Stimulated activated memory B cell treated with anti-CD40 and anti-IgM and Interleukin-4, amounts not matched to agents 10 μg/mL and 1 μg/mL and 100 μg/mL, for 72 hours (primary cell): ENCODE measurements around the gene TUBB4B.
"Not testable (repeated sequence)": the region's sequence is repeated elsewhere in the genome, so short reads cannot be mapped to it uniquely, and the experiment has no call there.

ENCODE experiments used
- ATAC-seq: fragments of 150-1000 bp; cut with Tn5 transposase; 2 replicates; pipeline ENCODE4 v1.10.0; 2021
- H3K27ac Mint-ChIP-seq: one replicate; pipeline ENCODE4 v1.8.0; 2022; ENCODE audit warnings: mild to moderate bottlenecking, mixed read lengths
- H3K27me3 Mint-ChIP-seq: one replicate; pipeline ENCODE4 v1.8.0; 2022; ENCODE audit warnings: mixed read lengths
- H3K36me3 Mint-ChIP-seq: one replicate; pipeline ENCODE4 v1.8.0; 2022; ENCODE audit warnings: mixed read lengths
- H3K4me1 Mint-ChIP-seq: one replicate; pipeline ENCODE4 v1.8.0; 2022; ENCODE audit warnings: mixed read lengths
- H3K4me3 Mint-ChIP-seq: one replicate; pipeline ENCODE4 v1.8.0; 2022; ENCODE audit warnings: mild to moderate bottlenecking, moderate library complexity, mixed read lengths
- H3K9me3 Mint-ChIP-seq: one replicate; pipeline ENCODE4 v1.8.0; 2022; ENCODE audit warnings: mixed read lengths

TUBB4B gene

DNA sequence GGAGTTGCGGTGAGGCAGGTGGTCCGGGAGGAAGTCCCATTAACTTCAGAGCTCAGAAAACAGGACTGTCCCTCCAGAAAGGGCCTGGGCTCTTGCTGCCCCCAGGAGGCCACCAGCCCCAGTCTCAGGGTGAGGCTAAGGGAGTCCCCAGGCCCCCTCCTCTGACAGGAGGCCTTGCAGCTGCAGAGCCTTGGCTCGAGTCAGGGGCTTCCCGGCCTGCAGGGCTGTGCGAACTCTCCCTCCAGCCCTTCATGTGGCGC lies 6.8 kb downstream of the TUBB4B start:
- no peak overlapping the region for H3K4me3 Mint-ChIP-seq
- H3K27ac Mint-ChIP-seq = no peak overlapping the region
- H3K36me3 Mint-ChIP-seq = peaks cover 8% of the 10 kb centered on the region
- H3K4me1 Mint-ChIP-seq = peaks cover 19% of the 10 kb centered on the region
- H3K9me3 Mint-ChIP-seq = no peaks in the 10 kb centered on the region
- no peaks in the 10 kb centered on the region for H3K27me3 Mint-ChIP-seq
- ATAC-seq = no peak

DNA sequence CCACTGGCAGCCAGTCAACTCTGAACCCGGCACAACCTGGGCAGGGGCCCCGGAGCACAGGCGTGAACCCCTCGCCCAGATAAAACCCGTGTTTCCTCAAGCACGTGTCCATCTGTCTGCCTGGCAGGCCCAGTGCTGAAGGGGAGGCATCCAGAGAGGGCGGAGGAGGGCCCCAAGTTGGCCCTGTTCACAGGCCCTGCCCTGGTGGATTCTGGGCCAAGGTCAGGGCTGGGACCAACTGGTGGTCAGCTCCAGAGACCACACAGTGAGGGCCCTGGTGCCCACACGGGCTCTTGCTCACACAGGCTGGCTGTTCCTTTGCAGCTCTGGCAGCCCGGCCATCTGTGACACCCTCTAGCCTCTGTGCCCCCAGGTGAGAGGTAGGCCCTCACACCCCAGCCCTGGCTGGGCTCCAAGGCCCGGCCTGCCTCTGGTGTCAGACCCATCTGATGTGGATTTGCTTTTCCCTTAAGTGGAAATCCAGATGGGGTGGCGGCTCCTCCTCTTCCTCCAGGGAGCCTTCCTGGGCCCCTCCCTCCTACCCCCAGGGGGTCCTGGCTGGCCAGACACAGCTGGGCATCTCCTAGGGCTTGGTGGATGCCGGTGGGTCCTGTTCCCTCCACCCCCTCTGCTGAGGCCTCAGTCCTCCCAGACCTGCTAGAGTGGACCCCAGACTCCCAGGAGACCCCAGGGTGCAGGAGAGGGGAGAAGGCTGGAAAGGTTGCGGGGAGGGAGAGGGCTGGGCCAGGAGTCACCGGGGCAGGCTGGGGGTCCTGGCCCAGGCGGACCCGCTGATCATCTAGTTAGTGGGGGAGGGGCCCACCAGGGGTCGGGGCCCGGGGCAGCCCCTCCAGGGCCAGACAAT lies 9.5 kb downstream of the TUBB4B start:
- H3K4me3 Mint-ChIP-seq = no peak overlapping the region
- no peaks in the 10 kb centered on the region for H3K36me3 Mint-ChIP-seq
- H3K27me3 Mint-ChIP-seq = no peaks in the 10 kb centered on the region
- no peak for ATAC-seq
- no peak overlapping the region for H3K27ac Mint-ChIP-seq
- peaks cover 18% of the 10 kb centered on the region for H3K4me1 Mint-ChIP-seq
- H3K9me3 Mint-ChIP-seq = no peaks in the 10 kb centered on the region

GRCh38 chr9:137251194-137251461 lies 10.0 kb downstream of the TUBB4B start, which contains the start of gene STPG3:
STPG3 (plus strand) TSS chr9:137251286; CDS start chr9:137251287, 1 bp downstream.
- H3K36me3 Mint-ChIP-seq = no peaks in the 10 kb centered on the region
- H3K27ac Mint-ChIP-seq = no peak within 1 kb of the TSS
- ATAC-seq = no peak
- no peak within 1 kb of the TSS for H3K4me3 Mint-ChIP-seq
- H3K4me1 Mint-ChIP-seq = peaks cover 21% of the 10 kb centered on the region
- H3K9me3 Mint-ChIP-seq = no peaks in the 10 kb centered on the region
- no peaks in the 10 kb centered on the region for H3K27me3 Mint-ChIP-seq

- Mint-ChIP-seq H3K36me3 (no peaks in the 10 kb centered on the region), H3K4me1 (peaks cover 27% of the 10 kb centered on the region), H3K9me3 (no peaks in the 10 kb centered on the region), H3K27ac (no peak overlapping the region), H3K4me3 (no peak overlapping the region), H3K27me3 (no peaks in the 10 kb centered on the region)
- no peak for ATAC-seq
Measured at GRCh38 chr9:137251490-137252268, 10.6 kb downstream of the TUBB4B start.

DNA sequence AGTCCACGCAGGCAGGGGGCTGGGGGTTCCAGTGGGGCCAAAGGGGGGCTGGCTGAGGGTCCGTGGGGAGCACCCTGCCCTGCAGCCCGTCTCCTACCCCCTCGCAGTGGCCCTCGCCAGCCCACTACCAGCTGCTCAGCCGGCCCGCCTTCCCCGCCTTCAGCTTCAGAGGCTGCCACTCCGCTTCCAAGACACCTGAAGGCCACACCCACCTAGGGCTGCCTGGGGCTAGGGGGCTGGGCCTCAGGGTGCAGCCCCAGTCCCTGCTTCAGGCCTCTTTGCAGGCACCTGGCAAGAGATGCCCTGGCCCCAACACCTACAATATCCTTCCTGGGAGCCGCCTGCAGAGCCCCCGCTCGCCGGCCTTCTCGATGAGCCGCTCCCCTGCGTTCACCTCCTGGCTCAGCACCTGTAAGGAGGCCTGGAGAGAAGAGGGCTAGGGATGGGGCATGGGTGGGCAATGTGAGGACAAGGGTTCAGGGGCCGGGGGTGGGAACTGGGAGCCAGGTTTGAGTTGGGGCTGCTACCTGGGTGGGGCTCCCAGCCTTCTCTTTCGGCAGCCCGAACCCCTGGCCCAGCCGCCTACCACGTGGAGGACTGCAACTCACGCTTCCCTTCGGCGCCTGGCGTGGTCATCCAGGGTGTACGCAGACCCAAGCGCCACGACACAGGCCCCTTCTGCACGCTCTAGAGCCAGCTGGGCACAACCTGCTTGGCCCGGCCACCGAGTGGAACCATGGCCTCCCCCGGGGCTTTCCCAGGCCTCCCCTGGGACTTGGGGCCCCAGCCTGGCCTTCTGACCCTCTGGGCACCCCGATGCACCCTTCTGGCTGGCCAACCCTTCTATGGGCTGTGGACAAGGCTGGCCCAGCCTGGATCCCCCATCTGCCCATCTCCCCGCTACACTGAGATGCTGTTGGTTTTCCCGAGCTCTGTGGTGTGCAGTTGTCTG lies 11.7 kb downstream of the TUBB4B start:
- Mint-ChIP-seq H3K4me1 (peaks cover 32% of the 10 kb centered on the region), H3K27me3 (no peaks in the 10 kb centered on the region), H3K36me3 (no peaks in the 10 kb centered on the region), H3K4me3 (no peak overlapping the region), H3K9me3 (no peaks in the 10 kb centered on the region), H3K27ac (no peak overlapping the region)
- ATAC-seq = no peak

DNA sequence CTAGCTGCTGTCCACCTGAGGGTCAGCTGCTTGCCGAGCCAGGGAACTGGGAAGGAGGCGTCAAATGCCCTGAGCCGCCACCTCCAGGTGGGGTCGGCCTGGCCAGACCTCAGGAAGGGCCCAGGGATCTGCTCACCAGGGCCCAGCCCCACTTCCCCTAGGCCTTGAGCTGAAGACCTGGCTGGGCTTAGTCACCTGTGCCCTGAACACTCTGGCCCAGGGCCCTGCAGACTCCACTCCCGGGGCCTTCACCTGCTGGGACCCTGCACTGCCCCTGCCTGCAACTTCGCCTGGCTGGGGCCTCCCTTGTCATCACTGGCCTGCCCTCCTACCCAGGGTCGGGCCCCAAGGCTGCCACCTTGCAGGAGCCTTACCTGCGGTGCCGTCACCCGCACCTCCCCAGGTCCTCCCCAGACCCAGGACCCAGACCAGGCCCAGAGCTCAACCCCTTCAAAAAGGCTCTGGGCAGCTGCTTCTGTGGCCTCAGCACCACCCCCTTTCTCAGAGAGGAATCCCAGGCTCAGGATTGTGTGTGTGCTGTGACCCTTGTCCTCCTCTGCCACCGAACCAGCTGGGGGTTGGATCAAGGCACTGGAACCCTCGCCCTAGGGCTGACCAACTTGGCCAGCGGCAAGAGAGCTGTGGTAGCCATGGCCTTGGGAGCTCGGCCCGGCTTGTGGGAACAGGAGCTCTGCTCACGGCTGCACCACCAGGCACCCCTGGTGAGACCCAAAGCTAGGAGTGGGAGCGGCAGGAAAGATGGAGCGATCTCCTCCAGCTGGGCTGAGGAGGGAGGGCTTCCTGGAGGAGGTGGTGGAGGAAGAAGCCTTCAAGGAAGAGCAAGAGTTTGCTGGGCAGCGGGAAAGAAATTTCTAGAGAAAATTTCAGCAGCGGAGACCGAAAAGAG lies 12.9 kb downstream of the TUBB4B start:
- peak overlapping the region; percentile 29 for H3K27ac Mint-ChIP-seq
- H3K4me3 Mint-ChIP-seq = peak overlapping the region; percentile 73
- H3K9me3 Mint-ChIP-seq = no peaks in the 10 kb centered on the region
- peaks cover 32% of the 10 kb centered on the region for H3K4me1 Mint-ChIP-seq
- no peak for ATAC-seq
- H3K36me3 Mint-ChIP-seq = no peaks in the 10 kb centered on the region
- no peaks in the 10 kb centered on the region for H3K27me3 Mint-ChIP-seq

- no peaks in the 10 kb centered on the region for H3K9me3 Mint-ChIP-seq
- peak within 1 kb of the TSS; percentile 83 for H3K4me3 Mint-ChIP-seq
- peak; percentile 91 for ATAC-seq
- H3K27me3 Mint-ChIP-seq = no peaks in the 10 kb centered on the region
- H3K36me3 Mint-ChIP-seq = no peaks in the 10 kb centered on the region
- peak within 1 kb of the TSS; percentile 29 for H3K27ac Mint-ChIP-seq
- peaks cover 32% of the 10 kb centered on the region for H3K4me1 Mint-ChIP-seq
Measured at GRCh38 chr9:137254624-137255447, 13.7 kb downstream of the TUBB4B start, which contains the start of gene NELFB. NELFB (plus strand) TSS chr9:137255327.

DNA sequence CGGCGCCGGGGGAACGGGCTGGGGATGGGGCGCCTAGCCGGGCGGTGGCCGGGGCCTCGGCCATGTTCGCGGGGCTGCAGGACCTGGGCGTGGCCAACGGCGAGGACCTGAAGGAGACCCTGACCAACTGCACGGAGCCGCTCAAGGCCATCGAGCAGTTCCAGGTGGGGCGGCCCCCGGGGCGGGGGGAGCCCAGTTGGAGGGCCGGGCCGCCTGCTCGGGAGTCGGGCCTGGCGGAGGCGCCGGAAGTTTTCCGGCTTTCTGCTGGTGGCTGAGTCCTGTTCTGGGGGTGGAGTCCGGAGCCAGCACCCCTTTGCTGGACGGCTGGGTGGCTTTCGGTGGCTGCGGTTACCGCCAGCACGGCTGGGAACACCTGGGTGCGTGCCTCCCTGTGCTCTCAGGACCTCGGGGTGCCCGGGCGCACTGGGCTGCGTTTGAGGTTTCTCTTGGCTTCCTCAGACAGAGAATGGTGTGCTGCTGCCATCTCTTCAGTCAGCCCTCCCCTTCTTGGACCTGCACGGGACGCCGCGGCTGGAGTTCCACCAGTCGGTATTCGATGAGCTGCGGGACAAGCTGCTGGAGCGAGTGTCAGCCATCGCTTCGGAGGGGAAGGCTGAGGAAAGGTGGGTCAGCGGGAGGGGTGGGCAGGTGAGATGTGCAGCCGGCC lies 14.5 kb downstream of the TUBB4B start:
- Mint-ChIP-seq H3K36me3 (no peaks in the 10 kb centered on the region), H3K27ac (peak overlapping the region; percentile 12), H3K9me3 (no peaks in the 10 kb centered on the region), H3K4me3 (peak overlapping the region; percentile 83), H3K4me1 (peaks cover 32% of the 10 kb centered on the region), H3K27me3 (no peaks in the 10 kb centered on the region)
- ATAC-seq = no peak

- Mint-ChIP-seq H3K27me3 (no peaks in the 10 kb centered on the region), H3K36me3 (peaks cover 1% of the 10 kb centered on the region), H3K27ac (no peak overlapping the region), H3K4me3 (peak overlapping the region; percentile 83), H3K4me1 (peaks cover 32% of the 10 kb centered on the region), H3K9me3 (no peaks in the 10 kb centered on the region)
- ATAC-seq = no peak
Measured at GRCh38 chr9:137256362-137256761, 15.3 kb downstream of the TUBB4B start.

- ATAC-seq = no peak
- no peaks in the 10 kb centered on the region for H3K9me3 Mint-ChIP-seq
- H3K4me1 Mint-ChIP-seq = peaks cover 37% of the 10 kb centered on the region
- no peak overlapping the region for H3K27ac Mint-ChIP-seq
- no peaks in the 10 kb centered on the region for H3K27me3 Mint-ChIP-seq
- peak overlapping the region; percentile 9 for H3K4me3 Mint-ChIP-seq
- H3K36me3 Mint-ChIP-seq = peaks cover 6% of the 10 kb centered on the region
Measured at GRCh38 chr9:137256856-137257255, 15.8 kb downstream of the TUBB4B start.

DNA sequence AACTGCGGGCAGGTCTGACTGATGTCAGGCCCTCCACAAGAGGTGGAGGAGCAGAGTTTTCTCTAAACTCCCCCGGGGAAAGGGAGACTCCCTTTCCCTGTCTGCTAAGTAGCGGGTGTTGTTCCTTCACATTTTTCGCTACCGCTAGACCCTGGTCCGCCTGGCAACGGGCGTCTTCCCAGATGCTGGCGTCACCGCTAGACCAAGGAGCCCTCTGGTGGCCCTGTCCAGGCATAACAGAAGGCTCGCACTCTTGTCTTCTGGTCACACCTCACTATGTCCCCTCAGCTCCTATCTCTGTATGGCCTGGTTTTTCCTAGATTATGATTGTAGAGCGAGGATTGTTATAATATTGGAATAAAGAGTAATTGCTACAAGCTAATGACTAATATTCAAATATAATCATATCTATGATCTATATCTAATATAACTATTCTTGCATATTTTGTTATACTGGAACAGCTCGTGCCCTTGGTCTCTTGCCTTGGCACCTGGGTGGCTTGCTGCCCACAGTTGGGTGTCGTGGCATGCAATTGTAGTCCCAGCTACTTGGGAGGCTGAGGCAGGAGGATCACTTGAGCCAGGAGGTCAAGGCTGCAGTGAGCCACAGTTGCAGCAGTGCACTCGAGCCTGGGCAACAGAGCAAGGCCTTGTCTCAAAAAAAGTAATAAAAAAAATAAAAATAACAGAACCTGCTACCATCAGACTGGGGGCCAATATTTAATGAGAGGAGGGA lies 21.3 kb downstream of the TUBB4B start:
- H3K36me3 Mint-ChIP-seq = peaks cover 28% of the 10 kb centered on the region
- H3K27ac Mint-ChIP-seq = peak overlapping the region; percentile 46
- not testable (repeated sequence) for H3K9me3 Mint-ChIP-seq, ATAC-seq, H3K4me1 Mint-ChIP-seq, H3K4me3 Mint-ChIP-seq, H3K27me3 Mint-ChIP-seq

DNA sequence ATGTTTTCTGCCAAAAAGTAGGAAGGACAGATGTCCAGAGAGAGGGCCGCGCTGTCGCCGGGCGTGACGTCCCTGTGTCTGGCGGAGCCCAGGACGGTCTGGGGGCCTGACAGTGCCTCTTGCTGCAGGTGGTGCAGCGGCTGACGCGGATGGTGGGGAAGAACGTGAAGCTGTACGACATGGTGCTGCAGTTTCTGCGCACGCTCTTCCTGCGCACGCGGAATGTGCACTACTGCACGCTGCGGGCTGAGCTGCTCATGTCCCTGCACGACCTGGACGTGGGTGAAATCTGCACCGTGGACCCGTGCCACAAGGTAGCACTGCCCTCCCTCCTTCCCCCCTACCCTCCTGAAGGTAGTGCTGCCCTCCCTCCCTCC lies 21.8 kb downstream of the TUBB4B start:
- Mint-ChIP-seq H3K27ac (no peak overlapping the region), H3K27me3 (no peaks in the 10 kb centered on the region)

GRCh38 chr9:137263506-137263905 lies 22.4 kb downstream of the TUBB4B start:
- H3K4me1 Mint-ChIP-seq = peaks cover 19% of the 10 kb centered on the region
- peaks cover 40% of the 10 kb centered on the region for H3K36me3 Mint-ChIP-seq
- H3K4me3 Mint-ChIP-seq = no peak overlapping the region
- no peak overlapping the region for H3K27ac Mint-ChIP-seq
- H3K9me3 Mint-ChIP-seq = peaks cover under 1% of the 10 kb centered on the region
- no peak for ATAC-seq
- H3K27me3 Mint-ChIP-seq = no peaks in the 10 kb centered on the region

More for the DNA sequence above, 21.8 kb downstream of the TUBB4B start:
- Mint-ChIP-seq H3K4me3 (no peak overlapping the region), H3K4me1 (peaks cover 12% of the 10 kb centered on the region), H3K36me3 (peaks cover 34% of the 10 kb centered on the region), H3K9me3 (no peaks in the 10 kb centered on the region)
- no peak for ATAC-seq
